GM12872 (cell line): Measurements from ENCODE around the gene COL4A4.

Source experiments
- CTCF ChIP-seq: IDR thresholded peaks from 3 replicates; pipeline ENCODE4 v1.5.1; 2011; ENCODE audit warnings: low read depth, mild to moderate bottlenecking, low read length, moderate library complexity; ENCODE audit not compliant: insufficient read depth

The COL4A4 gene

GRCh38 chr2:227038550-227039189, 125.3 kb downstream of the COL4A4 start:
- TF ChIP-seq CTCF: no peak

- no peak for TF ChIP-seq CTCF
Measured at GRCh38 chr2:227036527-227036926, 127.5 kb downstream of the COL4A4 start.

GRCh38 chr2:227035711-227036367, 128.2 kb downstream of the COL4A4 start:
- no peak for TF ChIP-seq CTCF

DNA sequence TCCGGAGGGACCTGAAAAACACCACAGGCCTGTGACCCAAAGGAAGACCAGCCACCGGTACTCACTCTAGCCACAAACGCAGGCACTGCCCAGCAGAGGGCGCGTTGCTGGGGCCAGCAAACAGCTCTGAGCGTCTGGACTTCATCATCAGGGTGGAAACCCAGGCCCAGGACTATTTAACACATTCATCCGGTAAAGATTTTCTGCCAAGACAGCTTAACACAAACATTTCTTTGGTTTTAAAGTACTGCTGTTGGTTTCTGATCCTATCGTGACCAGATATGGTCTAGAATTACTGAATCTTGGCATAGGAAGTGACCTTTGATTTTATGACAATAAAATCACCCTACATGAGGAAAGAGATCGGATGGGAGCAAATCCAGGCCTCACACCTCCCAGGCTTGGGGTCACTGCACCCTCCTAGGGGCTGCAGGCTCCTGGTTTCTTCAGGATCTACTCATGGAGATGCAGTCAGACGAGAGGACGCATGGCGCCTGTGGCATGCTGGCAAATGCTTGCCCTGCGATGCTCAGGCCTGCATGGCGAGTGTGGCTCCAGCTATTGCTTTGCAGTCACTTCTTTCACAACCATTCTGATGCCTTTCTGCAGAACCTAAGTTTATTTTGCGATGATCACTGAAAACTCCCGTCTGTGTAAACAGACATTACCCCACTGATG, 130.4 kb downstream of the COL4A4 start:
- peak; percentile 81 for TF ChIP-seq CTCF

- TF ChIP-seq CTCF: no peak
Measured at GRCh38 chr2:227031379-227031778, 132.6 kb downstream of the COL4A4 start.

DNA sequence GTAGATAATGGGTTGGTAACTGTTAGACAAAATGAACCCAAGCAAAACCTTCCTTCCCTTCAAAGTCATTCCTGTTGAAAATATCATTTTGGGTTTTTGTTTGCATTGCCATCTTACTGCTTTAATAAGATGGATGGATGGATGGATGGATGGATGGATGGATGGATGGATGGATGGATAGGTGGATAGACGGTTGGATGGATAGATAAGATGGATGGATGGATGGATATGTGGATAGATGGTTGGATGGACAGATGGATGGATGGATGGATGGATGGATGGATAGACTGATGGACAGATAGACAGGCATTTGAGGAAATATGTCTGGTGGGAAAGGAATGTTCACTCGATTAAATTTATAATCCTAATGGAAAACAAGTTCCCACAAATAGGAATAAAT, 133.2 kb downstream of the COL4A4 start:
- TF ChIP-seq CTCF: no peak

DNA sequence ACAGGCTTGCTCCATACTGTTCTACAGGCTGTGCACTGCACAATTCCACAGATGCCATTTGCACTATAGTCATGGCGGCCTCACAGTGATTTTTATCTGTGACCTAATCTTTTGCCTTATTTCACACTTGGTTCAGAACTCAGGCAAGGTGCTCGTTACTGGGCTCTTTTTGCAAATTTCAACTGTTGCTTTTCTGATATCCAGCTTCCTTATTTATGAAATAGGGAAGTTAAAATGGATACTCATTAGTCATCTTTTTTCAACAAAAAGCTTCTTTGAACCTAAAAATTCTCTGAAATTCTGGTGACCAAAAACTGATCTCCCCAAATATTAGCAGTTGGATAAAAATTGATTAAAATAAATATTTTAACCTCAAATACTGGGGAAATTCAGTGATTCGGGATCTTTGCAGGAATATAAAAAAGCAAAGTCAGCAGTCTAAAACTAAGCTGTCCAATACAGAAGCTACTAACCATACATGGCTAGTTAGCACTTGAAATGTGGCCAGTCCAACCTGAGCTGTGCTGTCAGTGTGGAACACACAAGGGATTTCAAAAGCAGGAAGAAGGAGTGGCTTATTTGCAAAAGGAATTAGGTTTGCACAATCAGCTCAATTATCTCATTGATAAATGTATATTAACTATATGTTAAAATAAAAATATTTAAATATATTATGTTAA, 134.4 kb downstream of the COL4A4 start:
- no peak for TF ChIP-seq CTCF
